Ovary (tissue), 3 donors: ENCODE data around the gene DGAT2.

Source experiments
- CTCF ChIP-seq, 3 donors: fragments of 450-650 bp in 2 of 3; fragments of 200-600 bp in 1 of 3; IDR thresholded peaks; one replicate each; pipeline versions ENCODE4 v1.5.1 to v1.8.0; 2016 to 2022; ENCODE audit warnings: antibody characterized with exemption in 3 of 3, mild to moderate bottlenecking in 1 of 3
- EP300 ChIP-seq: sonication (generic); formaldehyde crosslinking; IDR thresholded peaks from one replicate; pipeline ENCODE4 v1.6.1; 2017; ENCODE audit warnings: antibody characterized with exemption
- POLR2A ChIP-seq: fragments of 450-650 bp; IDR thresholded peaks from one replicate; pipeline ENCODE4 v1.6.1; 2017; ENCODE audit warnings: antibody characterized with exemption, mild to moderate bottlenecking, moderate library complexity
- donor health status: DM: no; HTN: no; CAD: no.

- no peak for TF ChIP-seq EP300
- TF ChIP-seq CTCF (IDR thresholded peaks at IDR 0.05): peak; percentile 58 to 74 (median 69)
- TF ChIP-seq POLR2A: no peak
Measured at GRCh38 chr11:75802913-75803820, 34.6 kb downstream of the DGAT2 start.
